H1 (cell line): ENCODE results near the gene RND3. TPM values are rescaled to one million over a fixed set of nuclear protein-coding genes. Genes with fewer than 3 reads are reported as not detected.

Experiments used
- BRCA1 ChIP-seq: IDR thresholded peaks from 2 replicates; pipeline ENCODE4 v1.6.1; 2012; ENCODE audit warnings: low read depth, low read length, improper control_type of control experiment
- CHD2 ChIP-seq: IDR thresholded peaks from 2 replicates; pipeline ENCODE4 v1.6.1; 2012; ENCODE audit warnings: low read length, improper control_type of control experiment
- EGR1 ChIP-seq: IDR thresholded peaks from 2 replicates; pipeline ENCODE4 v1.6.1; 2011; ENCODE audit warnings: low read depth, low read length, borderline replicate concordance
- FOSL1 ChIP-seq: IDR thresholded peaks from 2 replicates; pipeline ENCODE4 v1.6.1; 2011; ENCODE audit warnings: mild to moderate bottlenecking, low read depth, low read length, moderate library complexity; ENCODE audit not compliant: insufficient read depth
- GABPA ChIP-seq: IDR thresholded peaks from 2 replicates; pipeline ENCODE4 v1.6.1; 2011; ENCODE audit warnings: mild to moderate bottlenecking, low read length, moderate library complexity, borderline replicate concordance; ENCODE audit not compliant: insufficient read depth
- HDAC2 ChIP-seq, 2 experiments: fragments of 300-600 bp in 1 of 2; sonication (generic) in 1 of 2; IDR thresholded peaks; 2 replicates each; pipeline ENCODE4 v1.6.1; 2011 to 2012; ENCODE audit warnings: low read depth in 2 of 2, low read length in 2 of 2, mild to moderate bottlenecking in 2 of 2, moderate library complexity in 2 of 2, borderline replicate concordance in 1 of 2, inconsistent platforms in 1 of 2
- NRF1 ChIP-seq: IDR thresholded peaks from 2 replicates; pipeline ENCODE4 v1.6.1; 2011; ENCODE audit warnings: mild to moderate bottlenecking, low read depth, low read length, improper control_type of control experiment
- POLR2A ChIP-seq, 2 experiments: IDR thresholded peaks; 1 replicate in 1 of 2; 2 replicates in 1 of 2; pipeline ENCODE4 v1.6.1; 2011; ENCODE audit warnings: low read depth in 2 of 2, low read length in 2 of 2, mild to moderate bottlenecking in 2 of 2; ENCODE audit errors: control extremely low read depth in 1 of 2
- RAD21 ChIP-seq, 2 experiments: IDR thresholded peaks in 1 of 2; conservative IDR thresholded peaks in 1 of 2; 2 replicates each; pipeline ENCODE4 v1.6.1; 2011; ENCODE audit warnings: low read depth in 2 of 2, low read length in 2 of 2, improper control_type of control experiment in 1 of 2, inconsistent platforms in 1 of 2, mild to moderate bottlenecking in 1 of 2, moderate library complexity in 1 of 2
- SP4 ChIP-seq: IDR thresholded peaks from 2 replicates; pipeline ENCODE4 v1.6.1; 2012; ENCODE audit warnings: low read length, inconsistent platforms
- polyA plus RNA-seq, 7 experiments: library from polyadenylated mRNA; depleted of rRNA in 3 of 7; stranded (reverse) in 5 of 7; unstranded in 2 of 7; fragments of >200 nt in 5 of 7; fragments of 200-250 nt in 2 of 7; gene quantifications; 1 replicate in 5 of 7; 2 replicates in 1 of 7; 4 replicates in 1 of 7; pipeline versions ENCODE4 v1.2.1 to v1.2.3, GENCODE V29; 2011 to 2013; ENCODE audit warnings: missing spikeins in 2 of 7, mixed read lengths in 2 of 7
- total RNA-seq: library from RNA; stranded (reverse); fragmentation: NEBNext Ultra II Directional; extraction: Animal tissue kit (Norgen Biotek cat#: 25700); gene quantifications from 2 replicates; pipeline ENCODE4 v1.2.1, GENCODE V29; 2021
- TF ChIP-seq, protein P1 (sequence below): fragments of 300-600 bp; sonication (generic); IDR thresholded peaks from 2 replicates; pipeline ENCODE4 v1.7.1; 2012; ENCODE audit warnings: low read length, moderate library complexity, mild to moderate bottlenecking, inconsistent platforms; ENCODE audit not compliant: insufficient replicate concordance
- TF ChIP-seq, protein P2 (sequence below): IDR thresholded peaks from 2 replicates; pipeline ENCODE4 v1.6.1; 2012; ENCODE audit warnings: inconsistent platforms

The RND3 gene
- total and polyA plus RNA-seq, 2 of the 8 experiments (the other 6 are each of a cell fraction or from before 2014, with no cell fraction given) = 12.2 to 25.6 TPM

DNA sequence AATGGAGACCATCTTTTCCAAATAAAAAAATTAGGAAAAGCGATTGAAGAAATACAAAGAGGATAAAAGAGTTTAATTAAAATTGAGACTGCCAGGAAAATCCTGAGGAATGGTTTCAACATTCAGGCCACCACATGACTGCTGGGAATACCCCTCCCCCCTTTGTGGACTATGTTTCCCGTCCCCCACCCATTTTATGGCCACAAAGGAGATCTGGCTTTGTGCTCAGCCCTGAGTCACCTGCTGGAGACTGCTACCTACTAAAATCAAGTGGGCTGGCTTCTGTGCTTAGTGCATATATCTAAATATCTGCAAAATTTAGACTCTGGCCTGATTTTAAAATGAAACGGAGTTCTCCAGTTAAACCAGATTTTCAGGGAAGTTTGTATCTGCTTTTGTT lies 10.1 kb downstream of the RND3 start (continued):
- TF ChIP-seq, protein P1, sequence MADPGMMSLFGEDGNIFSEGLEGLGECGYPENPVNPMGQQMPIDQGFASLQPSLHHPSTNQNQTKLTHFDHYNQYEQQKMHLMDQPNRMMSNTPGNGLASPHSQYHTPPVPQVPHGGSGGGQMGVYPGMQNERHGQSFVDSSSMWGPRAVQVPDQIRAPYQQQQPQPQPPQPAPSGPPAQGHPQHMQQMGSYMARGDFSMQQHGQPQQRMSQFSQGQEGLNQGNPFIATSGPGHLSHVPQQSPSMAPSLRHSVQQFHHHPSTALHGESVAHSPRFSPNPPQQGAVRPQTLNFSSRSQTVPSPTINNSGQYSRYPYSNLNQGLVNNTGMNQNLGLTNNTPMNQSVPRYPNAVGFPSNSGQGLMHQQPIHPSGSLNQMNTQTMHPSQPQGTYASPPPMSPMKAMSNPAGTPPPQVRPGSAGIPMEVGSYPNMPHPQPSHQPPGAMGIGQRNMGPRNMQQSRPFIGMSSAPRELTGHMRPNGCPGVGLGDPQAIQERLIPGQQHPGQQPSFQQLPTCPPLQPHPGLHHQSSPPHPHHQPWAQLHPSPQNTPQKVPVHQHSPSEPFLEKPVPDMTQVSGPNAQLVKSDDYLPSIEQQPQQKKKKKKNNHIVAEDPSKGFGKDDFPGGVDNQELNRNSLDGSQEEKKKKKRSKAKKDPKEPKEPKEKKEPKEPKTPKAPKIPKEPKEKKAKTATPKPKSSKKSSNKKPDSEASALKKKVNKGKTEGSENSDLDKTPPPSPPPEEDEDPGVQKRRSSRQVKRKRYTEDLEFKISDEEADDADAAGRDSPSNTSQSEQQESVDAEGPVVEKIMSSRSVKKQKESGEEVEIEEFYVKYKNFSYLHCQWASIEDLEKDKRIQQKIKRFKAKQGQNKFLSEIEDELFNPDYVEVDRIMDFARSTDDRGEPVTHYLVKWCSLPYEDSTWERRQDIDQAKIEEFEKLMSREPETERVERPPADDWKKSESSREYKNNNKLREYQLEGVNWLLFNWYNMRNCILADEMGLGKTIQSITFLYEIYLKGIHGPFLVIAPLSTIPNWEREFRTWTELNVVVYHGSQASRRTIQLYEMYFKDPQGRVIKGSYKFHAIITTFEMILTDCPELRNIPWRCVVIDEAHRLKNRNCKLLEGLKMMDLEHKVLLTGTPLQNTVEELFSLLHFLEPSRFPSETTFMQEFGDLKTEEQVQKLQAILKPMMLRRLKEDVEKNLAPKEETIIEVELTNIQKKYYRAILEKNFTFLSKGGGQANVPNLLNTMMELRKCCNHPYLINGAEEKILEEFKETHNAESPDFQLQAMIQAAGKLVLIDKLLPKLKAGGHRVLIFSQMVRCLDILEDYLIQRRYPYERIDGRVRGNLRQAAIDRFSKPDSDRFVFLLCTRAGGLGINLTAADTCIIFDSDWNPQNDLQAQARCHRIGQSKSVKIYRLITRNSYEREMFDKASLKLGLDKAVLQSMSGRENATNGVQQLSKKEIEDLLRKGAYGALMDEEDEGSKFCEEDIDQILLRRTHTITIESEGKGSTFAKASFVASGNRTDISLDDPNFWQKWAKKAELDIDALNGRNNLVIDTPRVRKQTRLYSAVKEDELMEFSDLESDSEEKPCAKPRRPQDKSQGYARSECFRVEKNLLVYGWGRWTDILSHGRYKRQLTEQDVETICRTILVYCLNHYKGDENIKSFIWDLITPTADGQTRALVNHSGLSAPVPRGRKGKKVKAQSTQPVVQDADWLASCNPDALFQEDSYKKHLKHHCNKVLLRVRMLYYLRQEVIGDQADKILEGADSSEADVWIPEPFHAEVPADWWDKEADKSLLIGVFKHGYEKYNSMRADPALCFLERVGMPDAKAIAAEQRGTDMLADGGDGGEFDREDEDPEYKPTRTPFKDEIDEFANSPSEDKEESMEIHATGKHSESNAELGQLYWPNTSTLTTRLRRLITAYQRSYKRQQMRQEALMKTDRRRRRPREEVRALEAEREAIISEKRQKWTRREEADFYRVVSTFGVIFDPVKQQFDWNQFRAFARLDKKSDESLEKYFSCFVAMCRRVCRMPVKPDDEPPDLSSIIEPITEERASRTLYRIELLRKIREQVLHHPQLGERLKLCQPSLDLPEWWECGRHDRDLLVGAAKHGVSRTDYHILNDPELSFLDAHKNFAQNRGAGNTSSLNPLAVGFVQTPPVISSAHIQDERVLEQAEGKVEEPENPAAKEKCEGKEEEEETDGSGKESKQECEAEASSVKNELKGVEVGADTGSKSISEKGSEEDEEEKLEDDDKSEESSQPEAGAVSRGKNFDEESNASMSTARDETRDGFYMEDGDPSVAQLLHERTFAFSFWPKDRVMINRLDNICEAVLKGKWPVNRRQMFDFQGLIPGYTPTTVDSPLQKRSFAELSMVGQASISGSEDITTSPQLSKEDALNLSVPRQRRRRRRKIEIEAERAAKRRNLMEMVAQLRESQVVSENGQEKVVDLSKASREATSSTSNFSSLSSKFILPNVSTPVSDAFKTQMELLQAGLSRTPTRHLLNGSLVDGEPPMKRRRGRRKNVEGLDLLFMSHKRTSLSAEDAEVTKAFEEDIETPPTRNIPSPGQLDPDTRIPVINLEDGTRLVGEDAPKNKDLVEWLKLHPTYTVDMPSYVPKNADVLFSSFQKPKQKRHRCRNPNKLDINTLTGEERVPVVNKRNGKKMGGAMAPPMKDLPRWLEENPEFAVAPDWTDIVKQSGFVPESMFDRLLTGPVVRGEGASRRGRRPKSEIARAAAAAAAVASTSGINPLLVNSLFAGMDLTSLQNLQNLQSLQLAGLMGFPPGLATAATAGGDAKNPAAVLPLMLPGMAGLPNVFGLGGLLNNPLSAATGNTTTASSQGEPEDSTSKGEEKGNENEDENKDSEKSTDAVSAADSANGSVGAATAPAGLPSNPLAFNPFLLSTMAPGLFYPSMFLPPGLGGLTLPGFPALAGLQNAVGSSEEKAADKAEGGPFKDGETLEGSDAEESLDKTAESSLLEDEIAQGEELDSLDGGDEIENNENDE = no peak
- no peak for TF ChIP-seq FOSL1
- no peak for TF ChIP-seq CHD2
- no peak for TF ChIP-seq BRCA1
- no peak for TF ChIP-seq EGR1
- TF ChIP-seq GABPA = no peak
- TF ChIP-seq SP4 = no peak
- no peak for TF ChIP-seq NRF1
- no peak for TF ChIP-seq RAD21 (IDR thresholded peaks at IDR 0.05 in 1 of 2, conservative IDR thresholded peaks at IDR 0.05 in 1 of 2; ENCODE audit: low read depth in 2 of 2, low read length in 2 of 2)
- TF ChIP-seq HDAC2 (IDR thresholded peaks at IDR 0.05; ENCODE audit: borderline replicate concordance in 1 of 2, low read depth in 2 of 2, low read length in 2 of 2) = no peak
- TF ChIP-seq, protein P2, sequence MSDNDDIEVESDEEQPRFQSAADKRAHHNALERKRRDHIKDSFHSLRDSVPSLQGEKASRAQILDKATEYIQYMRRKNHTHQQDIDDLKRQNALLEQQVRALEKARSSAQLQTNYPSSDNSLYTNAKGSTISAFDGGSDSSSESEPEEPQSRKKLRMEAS = no peak
- TF ChIP-seq POLR2A (IDR thresholded peaks at IDR 0.05; ENCODE audit: control extremely low read depth in 1 of 2, low read depth in 2 of 2, low read length in 2 of 2) = no peak
- TF ChIP-seq, all 59 proteins: peak for 0
